Liver (tissue), 9 donors: ENCODE data around the gene NUDT15. TPM values are rescaled to one million over a fixed set of nuclear protein-coding genes. Genes with fewer than 3 reads are reported as not detected.

Experiments
- DNase-seq: peaks from one replicate; pipeline ENCODE4 v3.0.0-alpha.2; 2017; ENCODE audit warnings: low spot score
- H3K27ac ChIP-seq, 2 donors: one replicate each; pipeline ENCODE4 v1.7.0; 2013; ENCODE audit warnings: inconsistent platforms in 2 of 2, low read length in 2 of 2, control low read depth in 1 of 2, low read depth in 1 of 2, mild to moderate bottlenecking in 1 of 2
- H3K27me3 ChIP-seq, 4 donors: one replicate each; pipeline versions ENCODE4 v1.6.1 to v1.7.0; 2013; ENCODE audit warnings: low read length in 3 of 4, inconsistent platforms in 1 of 4, mild to moderate bottlenecking in 1 of 4, moderate library complexity in 1 of 4; ENCODE audit not compliant: control insufficient read depth in 4 of 4, insufficient read depth in 4 of 4
- H3K36me3 ChIP-seq, 4 donors: one replicate each; pipeline versions ENCODE4 v1.6.1 to v1.7.0; 2013; ENCODE audit warnings: low read length in 3 of 4, mild to moderate bottlenecking in 3 of 4, low read depth in 1 of 4, moderate library complexity in 1 of 4; ENCODE audit not compliant: control insufficient read depth in 4 of 4, insufficient read depth in 3 of 4
- H3K4me1 ChIP-seq, 4 donors: one replicate each; pipeline versions ENCODE4 v1.6.1 to v1.7.0; 2013; ENCODE audit warnings: low read length in 3 of 4, mild to moderate bottlenecking in 3 of 4, moderate library complexity in 1 of 4; ENCODE audit not compliant: control insufficient read depth in 4 of 4, insufficient read depth in 4 of 4
- H3K4me3 ChIP-seq, 3 donors: one replicate each; pipeline versions ENCODE4 v1.6.1 to v1.7.0; 2013; ENCODE audit warnings: low read length in 3 of 3, control low read depth in 1 of 3, low read depth in 1 of 3, mild to moderate bottlenecking in 1 of 3
- H3K9ac ChIP-seq, 2 donors: one replicate each; pipeline ENCODE4 v1.7.0; 2013; ENCODE audit warnings: low read length in 2 of 2, mild to moderate bottlenecking in 2 of 2, moderate library complexity in 2 of 2, control low read depth in 1 of 2, low read depth in 1 of 2
- H3K9me3 ChIP-seq, 4 donors: one replicate each; pipeline versions ENCODE4 v1.6.1 to v1.7.0; 2013; ENCODE audit warnings: low read length in 3 of 4; ENCODE audit not compliant: control insufficient read depth in 4 of 4
- ATF3 ChIP-seq: IDR thresholded peaks from 2 replicates; pipeline ENCODE4 v1.6.1; 2016; ENCODE audit warnings: antibody characterized with exemption
- EGR1 ChIP-seq, 2 donors: IDR thresholded peaks; 2 replicates each; pipeline ENCODE4 v1.6.1; 2016 to 2018; ENCODE audit warnings: antibody characterized with exemption in 2 of 2, low read depth in 2 of 2
- FOXA1 ChIP-seq: IDR thresholded peaks from 2 replicates; pipeline ENCODE4 v1.6.1; 2016; ENCODE audit warnings: antibody characterized with exemption
- FOXA2 ChIP-seq: IDR thresholded peaks from 2 replicates; pipeline ENCODE4 v1.6.1; 2016; ENCODE audit warnings: antibody characterized with exemption
- HNF4A ChIP-seq, 2 donors: conservative IDR thresholded peaks; 2 replicates each; pipeline ENCODE4 v1.6.1; 2016; ENCODE audit warnings: antibody characterized with exemption in 2 of 2, mild to moderate bottlenecking in 2 of 2
- HNF4G ChIP-seq: IDR thresholded peaks from 2 replicates; pipeline ENCODE4 v1.6.1; 2016; ENCODE audit warnings: antibody characterized with exemption
- JUND ChIP-seq, 2 donors: IDR thresholded peaks; 2 replicates each; pipeline ENCODE4 v1.6.1; 2016; ENCODE audit warnings: antibody characterized with exemption in 2 of 2
- MAX ChIP-seq: IDR thresholded peaks from 2 replicates; pipeline ENCODE4 v1.6.1; 2016; ENCODE audit warnings: antibody characterized with exemption
- NR2F2 ChIP-seq: IDR thresholded peaks from 2 replicates; pipeline ENCODE4 v1.6.1; 2016; ENCODE audit warnings: antibody characterized with exemption
- RAD21 ChIP-seq, 2 donors: IDR thresholded peaks; 2 replicates each; pipeline ENCODE4 v1.6.1; 2016; ENCODE audit warnings: antibody characterized with exemption in 2 of 2, mild to moderate bottlenecking in 2 of 2
- RXRA ChIP-seq, 2 donors: IDR thresholded peaks; 2 replicates each; pipeline ENCODE4 v1.6.1; 2017 to 2018; ENCODE audit warnings: antibody characterized with exemption in 2 of 2, mild to moderate bottlenecking in 1 of 2
- SP1 ChIP-seq: IDR thresholded peaks from 2 replicates; pipeline ENCODE4 v1.6.1; 2018; ENCODE audit warnings: antibody characterized with exemption, mild to moderate bottlenecking
- TAF1 ChIP-seq: conservative IDR thresholded peaks from 2 replicates; pipeline ENCODE4 v1.6.1; 2016; ENCODE audit warnings: antibody characterized with exemption, mild to moderate bottlenecking
- YY1 ChIP-seq: IDR thresholded peaks from 2 replicates; pipeline ENCODE4 v1.6.1; 2016; ENCODE audit warnings: antibody characterized with exemption, mild to moderate bottlenecking
- WGBS: extraction: QIAGEN DNeasy Blood & Tissue Kit; methylation state at CpG from one replicate; pipeline ENCODE4 v1.1.7; 2013; 5-methylcytosine and 5-hydroxymethylcytosine counted together
- polyA plus RNA-seq, 2 donors: library from polyadenylated mRNA; stranded (reverse) in 1 of 2; unstranded in 1 of 2; fragments of 200-250 nt in 1 of 2; fragments of >200 nt in 1 of 2; fragmentation: Nextera tagmentation in 1 of 2; extraction: Ambion mirVana in 1 of 2; gene quantifications; one replicate each; pipeline versions ENCODE4 v1.2.1 to v1.2.3, GENCODE V29; 2013 to 2015
- total RNA-seq, 2 donors: library from RNA; depleted of rRNA; stranded (reverse); fragments of >200 nt; gene quantifications; one replicate each; pipeline ENCODE4 v1.2.3, GENCODE V29; 2014
- TF ChIP-seq, protein P1 (sequence below): IDR thresholded peaks from 2 replicates; pipeline ENCODE4 v1.6.1; 2016; ENCODE audit warnings: antibody characterized with exemption
- TF ChIP-seq, protein P2 (sequence below): IDR thresholded peaks from 2 replicates; pipeline ENCODE4 v1.6.1; 2016; ENCODE audit warnings: antibody characterized with exemption, mild to moderate bottlenecking
- TF ChIP-seq, protein P3 (sequence below): fragments of 150-350 bp; IDR thresholded peaks from 2 replicates; pipeline ENCODE4 v1.5.1; 2017; ENCODE audit warnings: improper control_type of control experiment, low read depth, low read length; ENCODE audit not compliant: missing input control
- donor health status: healthy.
- donor health status: healthy.
- donor health status: healthy.
- donor health status: healthy.
- donor health status: healthy.

NUDT15 gene
- total and polyA plus RNA-seq, 4 donors = 6.0 to 7.7 (median 6.9) TPM

GRCh38 chr13:48010698-48011097 lies 26.8 kb upstream of the NUDT15 start:
- H3K36me3 ChIP-seq = peaks cover 0 to 3% (median 0%) of the 10 kb centered on the region in 4 donors
- H3K4me3 ChIP-seq = no peak overlapping the region
- no peak overlapping the region for H3K9ac ChIP-seq
- no peaks in the 10 kb centered on the region for H3K9me3 ChIP-seq
- 95% methylated on average over 4 of the region's 4 CpGs for WGBS
- TF ChIP-seq TAF1 (no peak), MAX (no peak), SP1 (no peak), EGR1 (IDR thresholded peaks at IDR 0.05; ENCODE audit: low read depth in 2 of 2) (no peak), NR2F2 (no peak), FOXA1 (no peak), RXRA (IDR thresholded peaks at IDR 0.05) (no peak), ATF3 (no peak), FOXA2 (no peak), HNF4G (no peak), YY1 (no peak)
- TF ChIP-seq, protein P1, sequence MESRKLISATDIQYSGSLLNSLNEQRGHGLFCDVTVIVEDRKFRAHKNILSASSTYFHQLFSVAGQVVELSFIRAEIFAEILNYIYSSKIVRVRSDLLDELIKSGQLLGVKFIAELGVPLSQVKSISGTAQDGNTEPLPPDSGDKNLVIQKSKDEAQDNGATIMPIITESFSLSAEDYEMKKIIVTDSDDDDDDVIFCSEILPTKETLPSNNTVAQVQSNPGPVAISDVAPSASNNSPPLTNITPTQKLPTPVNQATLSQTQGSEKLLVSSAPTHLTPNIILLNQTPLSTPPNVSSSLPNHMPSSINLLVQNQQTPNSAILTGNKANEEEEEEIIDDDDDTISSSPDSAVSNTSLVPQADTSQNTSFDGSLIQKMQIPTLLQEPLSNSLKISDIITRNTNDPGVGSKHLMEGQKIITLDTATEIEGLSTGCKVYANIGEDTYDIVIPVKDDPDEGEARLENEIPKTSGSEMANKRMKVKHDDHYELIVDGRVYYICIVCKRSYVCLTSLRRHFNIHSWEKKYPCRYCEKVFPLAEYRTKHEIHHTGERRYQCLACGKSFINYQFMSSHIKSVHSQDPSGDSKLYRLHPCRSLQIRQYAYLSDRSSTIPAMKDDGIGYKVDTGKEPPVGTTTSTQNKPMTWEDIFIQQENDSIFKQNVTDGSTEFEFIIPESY = no peak
- TF ChIP-seq, protein P2, sequence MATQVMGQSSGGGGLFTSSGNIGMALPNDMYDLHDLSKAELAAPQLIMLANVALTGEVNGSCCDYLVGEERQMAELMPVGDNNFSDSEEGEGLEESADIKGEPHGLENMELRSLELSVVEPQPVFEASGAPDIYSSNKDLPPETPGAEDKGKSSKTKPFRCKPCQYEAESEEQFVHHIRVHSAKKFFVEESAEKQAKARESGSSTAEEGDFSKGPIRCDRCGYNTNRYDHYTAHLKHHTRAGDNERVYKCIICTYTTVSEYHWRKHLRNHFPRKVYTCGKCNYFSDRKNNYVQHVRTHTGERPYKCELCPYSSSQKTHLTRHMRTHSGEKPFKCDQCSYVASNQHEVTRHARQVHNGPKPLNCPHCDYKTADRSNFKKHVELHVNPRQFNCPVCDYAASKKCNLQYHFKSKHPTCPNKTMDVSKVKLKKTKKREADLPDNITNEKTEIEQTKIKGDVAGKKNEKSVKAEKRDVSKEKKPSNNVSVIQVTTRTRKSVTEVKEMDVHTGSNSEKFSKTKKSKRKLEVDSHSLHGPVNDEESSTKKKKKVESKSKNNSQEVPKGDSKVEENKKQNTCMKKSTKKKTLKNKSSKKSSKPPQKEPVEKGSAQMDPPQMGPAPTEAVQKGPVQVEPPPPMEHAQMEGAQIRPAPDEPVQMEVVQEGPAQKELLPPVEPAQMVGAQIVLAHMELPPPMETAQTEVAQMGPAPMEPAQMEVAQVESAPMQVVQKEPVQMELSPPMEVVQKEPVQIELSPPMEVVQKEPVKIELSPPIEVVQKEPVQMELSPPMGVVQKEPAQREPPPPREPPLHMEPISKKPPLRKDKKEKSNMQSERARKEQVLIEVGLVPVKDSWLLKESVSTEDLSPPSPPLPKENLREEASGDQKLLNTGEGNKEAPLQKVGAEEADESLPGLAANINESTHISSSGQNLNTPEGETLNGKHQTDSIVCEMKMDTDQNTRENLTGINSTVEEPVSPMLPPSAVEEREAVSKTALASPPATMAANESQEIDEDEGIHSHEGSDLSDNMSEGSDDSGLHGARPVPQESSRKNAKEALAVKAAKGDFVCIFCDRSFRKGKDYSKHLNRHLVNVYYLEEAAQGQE = no peak
- H3K27ac ChIP-seq = no peak overlapping the region
- no peaks in the 10 kb centered on the region for H3K4me1 ChIP-seq
- no peak for DNase-seq
- no peaks in the 10 kb centered on the region for H3K27me3 ChIP-seq

- DNase-seq = no peak
- Histone ChIP-seq H3K9me3 (no peaks in the 10 kb centered on the region), H3K27ac (no peak overlapping the region), H3K27me3 (no peaks in the 10 kb centered on the region), H3K4me3 (no peak overlapping the region), H3K9ac (no peak overlapping the region), H3K4me1 (no peaks in the 10 kb centered on the region), H3K36me3 (peaks cover 0 to 3% (median 0%) of the 10 kb centered on the region in 4 donors)
- WGBS = 99% methylated on average over 1 of the region's 1 CpG
- TF ChIP-seq HNF4G (no peak), YY1 (no peak), HNF4A (conservative IDR thresholded peaks at IDR 0.05) (no peak), JUND (IDR thresholded peaks at IDR 0.05) (no peak), FOXA1 (no peak), EGR1 (IDR thresholded peaks at IDR 0.05; ENCODE audit: low read depth in 2 of 2) (no peak), TAF1 (no peak), RAD21 (IDR thresholded peaks at IDR 0.05) (no peak), FOXA2 (no peak), MAX (no peak), RXRA (IDR thresholded peaks at IDR 0.05) (no peak), NR2F2 (no peak), ATF3 (no peak), SP1 (no peak)
- TF ChIP-seq, protein P1 = no peak
- TF ChIP-seq, protein P3, sequence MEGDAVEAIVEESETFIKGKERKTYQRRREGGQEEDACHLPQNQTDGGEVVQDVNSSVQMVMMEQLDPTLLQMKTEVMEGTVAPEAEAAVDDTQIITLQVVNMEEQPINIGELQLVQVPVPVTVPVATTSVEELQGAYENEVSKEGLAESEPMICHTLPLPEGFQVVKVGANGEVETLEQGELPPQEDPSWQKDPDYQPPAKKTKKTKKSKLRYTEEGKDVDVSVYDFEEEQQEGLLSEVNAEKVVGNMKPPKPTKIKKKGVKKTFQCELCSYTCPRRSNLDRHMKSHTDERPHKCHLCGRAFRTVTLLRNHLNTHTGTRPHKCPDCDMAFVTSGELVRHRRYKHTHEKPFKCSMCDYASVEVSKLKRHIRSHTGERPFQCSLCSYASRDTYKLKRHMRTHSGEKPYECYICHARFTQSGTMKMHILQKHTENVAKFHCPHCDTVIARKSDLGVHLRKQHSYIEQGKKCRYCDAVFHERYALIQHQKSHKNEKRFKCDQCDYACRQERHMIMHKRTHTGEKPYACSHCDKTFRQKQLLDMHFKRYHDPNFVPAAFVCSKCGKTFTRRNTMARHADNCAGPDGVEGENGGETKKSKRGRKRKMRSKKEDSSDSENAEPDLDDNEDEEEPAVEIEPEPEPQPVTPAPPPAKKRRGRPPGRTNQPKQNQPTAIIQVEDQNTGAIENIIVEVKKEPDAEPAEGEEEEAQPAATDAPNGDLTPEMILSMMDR = no peak
- TF ChIP-seq, protein P2 = no peak
These were observed 24.9 kb upstream of the NUDT15 start for GRCh38 chr13:48012668-48013067.
